ENCODE measurements around the gene STARD7. TPM values are rescaled to one million over a fixed set of nuclear protein-coding genes. Genes with fewer than 3 reads are reported as not detected.
A peak's percentile ranks its signal among the peaks of the same experiment; 100 is the strongest.

STARD7 gene
- total and polyA plus RNA-seq, 9 of the 15 experiments (the other 6 are each of a cell fraction or from before 2014, with no cell fraction given): 90.9 to 196 (median 145) TPM

DNA sequence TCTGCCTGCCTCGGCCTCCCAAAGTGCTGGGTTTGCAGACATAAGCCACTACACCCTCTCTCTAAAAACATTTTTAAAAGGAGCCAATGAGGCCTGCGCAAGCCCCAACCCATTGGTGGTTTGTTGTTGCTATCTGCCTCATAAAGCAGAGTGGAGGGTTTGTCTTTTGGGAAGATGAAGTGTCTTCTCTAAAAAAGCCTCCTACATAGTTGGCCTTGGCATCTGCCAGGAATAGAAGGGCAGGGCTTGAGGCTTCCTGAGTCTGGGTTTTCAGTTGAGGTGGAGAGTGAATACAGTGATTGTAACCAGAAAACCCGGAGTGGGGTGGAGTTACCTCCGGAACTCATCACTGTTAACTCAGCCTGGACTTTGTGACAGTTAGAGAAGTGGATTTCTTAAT is 5.9 kb upstream of the STARD7 start (continued):
- TF ChIP-seq TAF1 (IDR thresholded peaks at IDR 0.05; ENCODE audit: control insufficient read depth, extremely low read depth, insufficient read depth, low read length, severe bottlenecking): no peak

DNA sequence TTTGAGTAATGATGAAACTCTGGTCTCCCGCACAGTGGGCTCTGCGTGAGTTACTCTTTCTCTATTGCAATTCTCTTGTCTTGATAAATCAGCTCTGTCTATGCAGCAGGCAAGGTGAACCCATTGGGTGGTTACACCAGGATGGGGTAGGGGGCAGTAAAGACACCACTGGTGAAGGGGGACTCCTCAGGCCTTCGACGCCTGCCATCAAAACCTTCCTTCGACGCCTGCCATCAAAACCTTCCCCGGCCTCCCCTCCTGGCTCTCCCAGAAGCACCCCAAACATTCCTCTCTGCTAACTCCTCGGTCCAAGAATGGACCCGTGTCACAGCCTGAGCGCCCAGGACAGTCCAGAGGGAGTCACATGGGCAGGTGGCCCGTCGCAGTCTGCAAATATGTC is 4.8 kb upstream of the STARD7 start:
- no TSS peak for BruUV-seq (replicated peaks)
- WGBS (ENCODE audit: insufficient coverage, low coverage, missing lambda C conversion rate): 93% methylated on average over 12 of the region's 12 CpGs
- Histone ChIP-seq H3K9me3 (replicated peaks; ENCODE audit: control insufficient read depth, insufficient read depth, low read depth, low read length) (no peaks in the 10 kb centered on the region), H3K27me3 (ENCODE audit: control insufficient read depth in 2 of 2, insufficient read depth in 2 of 2, low read length in 2 of 2) (no peaks in the 10 kb centered on the region), H3K4me1 (replicated peaks in 1 of 2; ENCODE audit: control insufficient read depth in 2 of 2, insufficient read depth in 2 of 2, low read length in 2 of 2) (peaks cover 8% of the 10 kb centered on the region in 2 experiments; a peak in 4 of 5 replicates), H3K4me2 (ENCODE audit: insufficient read depth, low read length) (no peak overlapping the region), H3K27ac (ENCODE audit: extremely low read depth, low read depth, low read length) (no peak overlapping the region), H2AFZ (ENCODE audit: low read depth, low read length) (no peak overlapping the region), H3K4me3 (no peak overlapping the region), H4K20me1 (replicated peaks; ENCODE audit: control insufficient read depth, insufficient read depth, low read length) (no peaks in the 10 kb centered on the region), H3K9ac (ENCODE audit: insufficient read depth in 1 of 2, low read depth in 2 of 2, low read length in 2 of 2) (no peak overlapping the region), H3K36me3 (ENCODE audit: control insufficient read depth, insufficient read depth, low read length) (peaks cover 2% of the 10 kb centered on the region; the same call in 2 of the 3 replicates), H3K9me1 (ENCODE audit: control insufficient read depth, insufficient read depth, low read length) (no peaks in the 10 kb centered on the region), H3K79me2 (ENCODE audit: control insufficient read depth, insufficient read depth, low read length) (peaks cover 18% of the 10 kb centered on the region)
- DNase-seq (ENCODE audit: extremely low read depth in 1 of 4, low spot score in 3 of 4) (peak in 1 of 4 experiments; percentile 7), FAIRE-seq (no peak), ATAC-seq (no peak)
- CTCF ChIA-PET (ENCODE audit: low intra/inter-chr PET ratio): no interaction called here
- POLR2A ChIA-PET: interaction anchor here (1.1 to 1.4 kb wide), 3 partner anchors 10 to 15 kb away, joined by 3 to 5 read pairs (median 4); no protein-coding TSS in a partner anchor
- in situ Hi-C loops (cut with MboI): no loop called here
- intact Hi-C loops (cut with micrococcal nuclease): no loop called here
- TF ChIP-seq RAD21 (CRISPR knock-in tag; conservative IDR thresholded peaks at IDR 0.05 in 1 of 2, IDR thresholded peaks at IDR 0.05 in 1 of 2) (0 out of 4 replicates have a peak, but pooled peaks of 1 of the 2 experiments have one; percentile 2), L3MBTL2 (IDR thresholded peaks at IDR 0.05) (peak; percentile 68), FOS (IDR thresholded peaks at IDR 0.05; ENCODE audit: extremely low read depth, insufficient read length) (no peak), ADNP (tag; IDR thresholded peaks at IDR 0.05) (no peak)
- TF ChIP-seq, protein P1, sequence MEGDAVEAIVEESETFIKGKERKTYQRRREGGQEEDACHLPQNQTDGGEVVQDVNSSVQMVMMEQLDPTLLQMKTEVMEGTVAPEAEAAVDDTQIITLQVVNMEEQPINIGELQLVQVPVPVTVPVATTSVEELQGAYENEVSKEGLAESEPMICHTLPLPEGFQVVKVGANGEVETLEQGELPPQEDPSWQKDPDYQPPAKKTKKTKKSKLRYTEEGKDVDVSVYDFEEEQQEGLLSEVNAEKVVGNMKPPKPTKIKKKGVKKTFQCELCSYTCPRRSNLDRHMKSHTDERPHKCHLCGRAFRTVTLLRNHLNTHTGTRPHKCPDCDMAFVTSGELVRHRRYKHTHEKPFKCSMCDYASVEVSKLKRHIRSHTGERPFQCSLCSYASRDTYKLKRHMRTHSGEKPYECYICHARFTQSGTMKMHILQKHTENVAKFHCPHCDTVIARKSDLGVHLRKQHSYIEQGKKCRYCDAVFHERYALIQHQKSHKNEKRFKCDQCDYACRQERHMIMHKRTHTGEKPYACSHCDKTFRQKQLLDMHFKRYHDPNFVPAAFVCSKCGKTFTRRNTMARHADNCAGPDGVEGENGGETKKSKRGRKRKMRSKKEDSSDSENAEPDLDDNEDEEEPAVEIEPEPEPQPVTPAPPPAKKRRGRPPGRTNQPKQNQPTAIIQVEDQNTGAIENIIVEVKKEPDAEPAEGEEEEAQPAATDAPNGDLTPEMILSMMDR (IDR thresholded peaks at IDR 0.05 in 2 of 3, conservative IDR thresholded peaks at IDR 0.05 in 1 of 3; ENCODE audit: insufficient read depth in 2 of 3, low read depth in 1 of 3, low read length in 3 of 3): peak in 2 of 3 experiments; percentile 3 to 4; a peak in 1 of 6 replicates
- TF ChIP-seq, protein P2, sequence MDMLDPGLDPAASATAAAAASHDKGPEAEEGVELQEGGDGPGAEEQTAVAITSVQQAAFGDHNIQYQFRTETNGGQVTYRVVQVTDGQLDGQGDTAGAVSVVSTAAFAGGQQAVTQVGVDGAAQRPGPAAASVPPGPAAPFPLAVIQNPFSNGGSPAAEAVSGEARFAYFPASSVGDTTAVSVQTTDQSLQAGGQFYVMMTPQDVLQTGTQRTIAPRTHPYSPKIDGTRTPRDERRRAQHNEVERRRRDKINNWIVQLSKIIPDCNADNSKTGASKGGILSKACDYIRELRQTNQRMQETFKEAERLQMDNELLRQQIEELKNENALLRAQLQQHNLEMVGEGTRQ (CRISPR knock-in tag; IDR thresholded peaks at IDR 0.05): 0 out of 2 replicates have a peak, but pooled peaks have one; percentile 1

Data from K562 (cell line).